SU-DHL-6 (cell line): ENCODE results near the gene FKBP2.

Experiments used
- H2AFZ ChIP-seq: fragments of 200-600 bp; sonication (generic); 2 replicates; pipeline ENCODE4 v1.6.1; 2014; ENCODE audit warnings: low read depth, mild to moderate bottlenecking, moderate library complexity, mixed read lengths, antibody characterized with exemption, low read length; ENCODE audit not compliant: severe bottlenecking
- H3F3A ChIP-seq: fragments of 200-600 bp; shearing (Covaris generic); 2 replicates; pipeline ENCODE4 v1.6.0; 2016; ENCODE audit warnings: antibody characterized with exemption, mild to moderate bottlenecking; ENCODE audit not compliant: insufficient read depth
- H3K27ac ChIP-seq: fragments of 200-600 bp; sonication (generic); 2 replicates; pipeline ENCODE4 v1.5.1; 2016; ENCODE audit warnings: low read depth, mild to moderate bottlenecking, low read length, moderate library complexity, mixed read lengths
- H3K27me3 ChIP-seq: fragments of 200-600 bp; sonication (generic), shearing (Covaris generic); 2 replicates; pipeline ENCODE4 v1.6.0; 2014; ENCODE audit warnings: mild to moderate bottlenecking, low read length
- H3K36me3 ChIP-seq: fragments of 200-600 bp; sonication (generic); 2 replicates; pipeline ENCODE4 v1.6.1; 2014; ENCODE audit warnings: mild to moderate bottlenecking, low read length, mixed read lengths
- H3K4me2 ChIP-seq: fragments of 300-600, 200-600 bp; shearing (Covaris generic), sonication (generic); 2 replicates; pipeline ENCODE4 v1.6.0; 2014; ENCODE audit warnings: low read length, low read depth, mild to moderate bottlenecking; ENCODE audit not compliant: poor library complexity, severe bottlenecking
- H3K4me3 ChIP-seq: fragments of 200-600 bp; sonication (generic); 2 replicates; pipeline ENCODE4 v1.5.1; 2014; ENCODE audit warnings: antibody characterized with exemption, low read length, mild to moderate bottlenecking, mixed read lengths; ENCODE audit not compliant: insufficient read depth, poor library complexity, severe bottlenecking
- H3K79me2 ChIP-seq: fragments of 200-600 bp; sonication (generic); 2 replicates; pipeline ENCODE4 v1.6.1; 2014; ENCODE audit warnings: mild to moderate bottlenecking, low read length, moderate library complexity; ENCODE audit not compliant: insufficient read depth
- H3K9ac ChIP-seq: fragments of 200-600 bp; sonication (generic); 2 replicates; pipeline ENCODE4 v1.7.0; 2014; ENCODE audit warnings: mild to moderate bottlenecking, low read length
- H3K9me2 ChIP-seq: fragments of 200-600 bp; sonication (generic); replicated peaks from 2 replicates; pipeline ENCODE4 v1.6.1; 2014; ENCODE audit warnings: low read length; ENCODE audit not compliant: insufficient read depth
- H3K9me3 ChIP-seq: fragments of 200-600 bp; sonication (generic); 2 replicates; pipeline ENCODE4 v1.6.1; 2014; ENCODE audit warnings: low read length, mixed read lengths; ENCODE audit not compliant: insufficient read depth
- H4K20me1 ChIP-seq: fragments of 200-600 bp; sonication (generic); 2 replicates; pipeline ENCODE4 v1.6.1; 2014; ENCODE audit warnings: low read depth, mild to moderate bottlenecking, antibody characterized with exemption, low read length, moderate library complexity, mixed read lengths
- EZH2phosphoT487 ChIP-seq: fragments of 200-600 bp; sonication (generic), shearing (Covaris generic); conservative IDR thresholded peaks from 2 replicates; pipeline ENCODE4 v1.6.1; 2018; ENCODE audit warnings: mild to moderate bottlenecking, antibody characterized with exemption, low read length, moderate library complexity, mixed read lengths
- TF ChIP-seq, protein P1 (sequence below): fragments of 200-600 bp; sonication (generic); IDR thresholded peaks from one replicate; pipeline ENCODE4 v1.5.1; 2017; ENCODE audit warnings: antibody characterized with exemption, mild to moderate bottlenecking, low read length, moderate library complexity; ENCODE audit not compliant: insufficient read depth, poor library complexity, severe bottlenecking

The FKBP2 gene

DNA sequence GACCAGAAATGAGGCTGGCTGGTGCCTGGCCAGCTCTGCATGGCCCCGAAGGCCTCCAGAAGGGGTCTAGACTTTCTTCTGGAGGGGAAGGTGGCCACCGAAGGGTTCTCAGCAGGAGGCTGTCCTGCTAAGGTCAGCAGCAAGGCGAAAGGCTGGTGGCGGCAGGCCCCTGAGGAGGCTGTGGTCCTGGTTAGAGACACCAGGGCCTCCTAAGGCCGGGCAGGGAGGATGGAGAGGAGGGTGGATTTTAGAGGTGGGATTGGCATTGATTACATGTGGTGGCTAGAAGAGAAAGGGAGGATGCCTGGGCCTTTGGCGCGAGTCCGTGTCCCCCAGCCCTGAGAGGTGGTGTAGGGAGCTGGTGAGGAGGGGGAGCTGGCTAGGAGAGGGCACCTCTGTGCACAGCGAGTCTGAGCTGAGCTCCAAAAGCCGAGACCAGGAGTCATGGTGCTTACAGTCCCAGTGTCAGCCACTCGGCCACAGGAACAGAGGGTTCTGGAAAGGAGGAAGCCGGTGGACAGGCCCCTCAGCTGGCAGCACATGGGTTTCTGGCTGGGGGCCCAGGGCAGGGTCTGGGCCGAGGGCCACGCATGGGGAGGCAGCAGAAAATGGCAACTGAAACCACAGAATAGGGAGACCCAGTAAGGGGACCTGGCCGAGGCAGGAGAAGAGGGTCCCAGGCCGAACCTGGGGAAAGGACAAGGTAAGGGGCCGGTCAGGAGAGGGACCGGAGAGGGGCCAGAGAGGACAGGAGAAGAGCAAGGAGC lies 31.9 kb upstream of the FKBP2 start:
- TF ChIP-seq EZH2phosphoT487: no peak
- TF ChIP-seq, protein P1, sequence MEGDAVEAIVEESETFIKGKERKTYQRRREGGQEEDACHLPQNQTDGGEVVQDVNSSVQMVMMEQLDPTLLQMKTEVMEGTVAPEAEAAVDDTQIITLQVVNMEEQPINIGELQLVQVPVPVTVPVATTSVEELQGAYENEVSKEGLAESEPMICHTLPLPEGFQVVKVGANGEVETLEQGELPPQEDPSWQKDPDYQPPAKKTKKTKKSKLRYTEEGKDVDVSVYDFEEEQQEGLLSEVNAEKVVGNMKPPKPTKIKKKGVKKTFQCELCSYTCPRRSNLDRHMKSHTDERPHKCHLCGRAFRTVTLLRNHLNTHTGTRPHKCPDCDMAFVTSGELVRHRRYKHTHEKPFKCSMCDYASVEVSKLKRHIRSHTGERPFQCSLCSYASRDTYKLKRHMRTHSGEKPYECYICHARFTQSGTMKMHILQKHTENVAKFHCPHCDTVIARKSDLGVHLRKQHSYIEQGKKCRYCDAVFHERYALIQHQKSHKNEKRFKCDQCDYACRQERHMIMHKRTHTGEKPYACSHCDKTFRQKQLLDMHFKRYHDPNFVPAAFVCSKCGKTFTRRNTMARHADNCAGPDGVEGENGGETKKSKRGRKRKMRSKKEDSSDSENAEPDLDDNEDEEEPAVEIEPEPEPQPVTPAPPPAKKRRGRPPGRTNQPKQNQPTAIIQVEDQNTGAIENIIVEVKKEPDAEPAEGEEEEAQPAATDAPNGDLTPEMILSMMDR: no peak
- no peaks in the 10 kb centered on the region for H3K9me3 ChIP-seq
- no peak overlapping the region for H3K4me2 ChIP-seq
- H3K79me2 ChIP-seq: no peaks in the 10 kb centered on the region; the same call in 1 of the 2 replicates
- no peaks in the 10 kb centered on the region; the same call in 1 of the 2 replicates for H3K36me3 ChIP-seq
- no peak overlapping the region for H2AFZ ChIP-seq
- no peak overlapping the region for H3K27ac ChIP-seq
- H3K9ac ChIP-seq: no peak overlapping the region
- no peak overlapping the region for H3K4me3 ChIP-seq
- H3K9me2 ChIP-seq: no peaks in the 10 kb centered on the region
- no peaks in the 10 kb centered on the region for H4K20me1 ChIP-seq
- no peaks in the 10 kb centered on the region for H3K27me3 ChIP-seq
- peaks cover 12% of the 10 kb centered on the region for H3F3A ChIP-seq

DNA sequence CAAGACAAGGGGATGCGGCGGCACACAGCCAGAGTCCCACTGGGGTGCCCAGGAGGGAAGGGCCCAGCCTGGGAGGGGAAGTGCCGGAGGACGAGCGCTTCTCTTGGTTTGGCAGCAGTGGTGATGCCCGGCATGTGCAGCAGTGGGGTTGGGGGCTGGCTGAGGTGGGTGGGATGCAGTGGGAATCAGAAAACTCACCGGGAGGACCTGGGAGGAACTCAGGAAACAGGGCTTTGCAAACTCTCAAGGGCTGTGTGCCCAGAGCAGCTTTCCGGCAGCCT lies 31.4 kb upstream of the FKBP2 start:
- no peaks in the 10 kb centered on the region for H3K9me2 ChIP-seq
- H3K27ac ChIP-seq: no peak overlapping the region
- no peak overlapping the region for H3K9ac ChIP-seq
- H4K20me1 ChIP-seq: no peaks in the 10 kb centered on the region
- H3K27me3 ChIP-seq: no peaks in the 10 kb centered on the region
- no peak overlapping the region for H3K4me3 ChIP-seq
- H2AFZ ChIP-seq: no peak overlapping the region
- H3K9me3 ChIP-seq: no peaks in the 10 kb centered on the region
- H3K36me3 ChIP-seq: no peaks in the 10 kb centered on the region
- TF ChIP-seq, protein P1: no peak
- no peak for TF ChIP-seq EZH2phosphoT487
- H3K4me2 ChIP-seq: no peak overlapping the region
- H3F3A ChIP-seq: peaks cover 12% of the 10 kb centered on the region
- H3K79me2 ChIP-seq: no peaks in the 10 kb centered on the region; the same call in 1 of the 2 replicates

- Histone ChIP-seq H4K20me1 (no peaks in the 10 kb centered on the region), H3K79me2 (no peaks in the 10 kb centered on the region; the same call in 1 of the 2 replicates), H3K4me2 (no peak overlapping the region), H3F3A (peaks cover 14% of the 10 kb centered on the region), H2AFZ (no peak overlapping the region), H3K27me3 (no peaks in the 10 kb centered on the region), H3K4me3 (no peak overlapping the region), H3K9me3 (no peaks in the 10 kb centered on the region), H3K27ac (no peak overlapping the region), H3K9ac (no peak overlapping the region), H3K36me3 (peaks cover 4% of the 10 kb centered on the region), H3K9me2 (no peaks in the 10 kb centered on the region)
- TF ChIP-seq, protein P1: no peak
- TF ChIP-seq EZH2phosphoT487: no peak
Observed at GRCh38 chr11:64210301-64211020, 30.4 kb upstream of the FKBP2 start.
